ENCODE measurements around the gene NEURL1. TPM values are rescaled to one million over a fixed set of nuclear protein-coding genes. Genes with fewer than 3 reads are reported as not detected.

NEURL1 gene
- total RNA-seq, 2 experiments from 2014 or later: 0.47 TPM; not detected in 1

GRCh38 chr10:103452506-103453230 is 40.8 kb upstream of the NEURL1 start:
- Histone ChIP-seq H3K4me2 (ENCODE audit: low read length) (peak overlapping the region; percentile 1; the same call in 1 of the 2 replicates), H3K79me2 (ENCODE audit: insufficient read depth, low read depth, low read length) (no peaks in the 10 kb centered on the region), H2AFZ (ENCODE audit: low read length) (no peak overlapping the region), H4K20me1 (ENCODE audit: insufficient read depth, low read length) (no peaks in the 10 kb centered on the region), H3K27ac (ENCODE audit: low read depth, low read length, poor library complexity, severe bottlenecking) (no peak overlapping the region), H3K36me3 (ENCODE audit: insufficient read depth, low read length) (peaks cover 12% of the 10 kb centered on the region), H3K9me3 (ENCODE audit: low read length) (no peaks in the 10 kb centered on the region), H3K4me3 (ENCODE audit: low read depth, low read length, poor library complexity, severe bottlenecking) (no peak overlapping the region), H3K9me2 (ENCODE audit: insufficient read depth, low read length) (no peaks in the 10 kb centered on the region), H3K4me1 (ENCODE audit: insufficient read depth, low read length, poor library complexity, severe bottlenecking) (peaks cover 4% of the 10 kb centered on the region)
- TF ChIP-seq EZH2phosphoT487 (IDR thresholded peaks at IDR 0.05; ENCODE audit: borderline replicate concordance, low read depth, low read length) (no peak), CTCF (conservative IDR thresholded peaks at IDR 0.05; ENCODE audit: low read length) (no peak)
- ChIA-PET POLR2A (no interaction called here), CTCF (ENCODE audit: unreplicated experiment) (no interaction called here)
- no TSS peak for BruUV-seq (replicated peaks)
- intact Hi-C loops (cut with micrococcal nuclease; ENCODE audit: unreplicated experiment): loop anchor here (2.0 kb wide), 1 partner anchor 26 kb away; no protein-coding TSS in a partner anchor
- no peak for DNase-seq (ENCODE audit: low spot score)

- intact Hi-C loops (cut with micrococcal nuclease; ENCODE audit: unreplicated experiment): no loop called here
- Histone ChIP-seq H3K9me3 (ENCODE audit: low read length) (no peaks in the 10 kb centered on the region), H3K36me3 (ENCODE audit: insufficient read depth, low read length) (peaks cover 5% of the 10 kb centered on the region; the same call in 1 of the 2 replicates), H3K9me2 (ENCODE audit: insufficient read depth, low read length) (no peaks in the 10 kb centered on the region), H3K4me2 (ENCODE audit: low read length) (no peak overlapping the region), H4K20me1 (ENCODE audit: insufficient read depth, low read length) (no peaks in the 10 kb centered on the region), H3K4me1 (ENCODE audit: insufficient read depth, low read length, poor library complexity, severe bottlenecking) (peaks cover 10% of the 10 kb centered on the region), H3K27ac (ENCODE audit: low read depth, low read length, poor library complexity, severe bottlenecking) (no peak overlapping the region), H3K79me2 (ENCODE audit: insufficient read depth, low read depth, low read length) (no peaks in the 10 kb centered on the region), H2AFZ (ENCODE audit: low read length) (no peak overlapping the region), H3K4me3 (ENCODE audit: low read depth, low read length, poor library complexity, severe bottlenecking) (no peak overlapping the region)
- TSS peak; percentile 42 for BruUV-seq (replicated peaks)
- DNase-seq (ENCODE audit: low spot score): no peak
- no peak for TF ChIP-seq EZH2phosphoT487 (IDR thresholded peaks at IDR 0.05; ENCODE audit: borderline replicate concordance, low read depth, low read length)
- TF ChIP-seq CTCF (conservative IDR thresholded peaks at IDR 0.05; ENCODE audit: low read length): no peak
- ChIA-PET POLR2A (interaction anchor here (1.3 kb wide), 1 partner anchor 12 kb away, joined by 4 read pairs; no protein-coding TSS in a partner anchor), CTCF (ENCODE audit: unreplicated experiment) (no interaction called here)
Observed at GRCh38 chr10:103454026-103454425, 39.5 kb upstream of the NEURL1 start.

GRCh38 chr10:103455235-103455634 is 38.3 kb upstream of the NEURL1 start:
- Histone ChIP-seq H2AFZ (ENCODE audit: low read length) (no peak overlapping the region), H3K9me3 (ENCODE audit: low read length) (no peaks in the 10 kb centered on the region), H4K20me1 (ENCODE audit: insufficient read depth, low read length) (no peaks in the 10 kb centered on the region), H3K79me2 (ENCODE audit: insufficient read depth, low read depth, low read length) (no peaks in the 10 kb centered on the region), H3K4me1 (ENCODE audit: insufficient read depth, low read length, poor library complexity, severe bottlenecking) (peaks cover 23% of the 10 kb centered on the region), H3K36me3 (ENCODE audit: insufficient read depth, low read length) (peaks cover 5% of the 10 kb centered on the region; the same call in 1 of the 2 replicates), H3K27ac (ENCODE audit: low read depth, low read length, poor library complexity, severe bottlenecking) (no peak overlapping the region), H3K4me3 (ENCODE audit: low read depth, low read length, poor library complexity, severe bottlenecking) (no peak overlapping the region), H3K9me2 (ENCODE audit: insufficient read depth, low read length) (no peaks in the 10 kb centered on the region), H3K4me2 (ENCODE audit: low read length) (no peak overlapping the region)
- BruUV-seq (replicated peaks): no TSS peak
- no peak for DNase-seq (ENCODE audit: low spot score)
- ChIA-PET CTCF (ENCODE audit: unreplicated experiment) (no interaction called here), POLR2A (no interaction called here)
- intact Hi-C loops (cut with micrococcal nuclease; ENCODE audit: unreplicated experiment): no loop called here
- TF ChIP-seq CTCF (conservative IDR thresholded peaks at IDR 0.05; ENCODE audit: low read length): no peak
- no peak for TF ChIP-seq EZH2phosphoT487 (IDR thresholded peaks at IDR 0.05; ENCODE audit: borderline replicate concordance, low read depth, low read length)
